ENCODE results near the gene TTF1. TPM values are rescaled to one million over a fixed set of nuclear protein-coding genes. Genes with fewer than 3 reads are reported as not detected.
A peak's percentile ranks its signal among the peaks of the same experiment; 100 is the strongest.

Gene TTF1, protein sequence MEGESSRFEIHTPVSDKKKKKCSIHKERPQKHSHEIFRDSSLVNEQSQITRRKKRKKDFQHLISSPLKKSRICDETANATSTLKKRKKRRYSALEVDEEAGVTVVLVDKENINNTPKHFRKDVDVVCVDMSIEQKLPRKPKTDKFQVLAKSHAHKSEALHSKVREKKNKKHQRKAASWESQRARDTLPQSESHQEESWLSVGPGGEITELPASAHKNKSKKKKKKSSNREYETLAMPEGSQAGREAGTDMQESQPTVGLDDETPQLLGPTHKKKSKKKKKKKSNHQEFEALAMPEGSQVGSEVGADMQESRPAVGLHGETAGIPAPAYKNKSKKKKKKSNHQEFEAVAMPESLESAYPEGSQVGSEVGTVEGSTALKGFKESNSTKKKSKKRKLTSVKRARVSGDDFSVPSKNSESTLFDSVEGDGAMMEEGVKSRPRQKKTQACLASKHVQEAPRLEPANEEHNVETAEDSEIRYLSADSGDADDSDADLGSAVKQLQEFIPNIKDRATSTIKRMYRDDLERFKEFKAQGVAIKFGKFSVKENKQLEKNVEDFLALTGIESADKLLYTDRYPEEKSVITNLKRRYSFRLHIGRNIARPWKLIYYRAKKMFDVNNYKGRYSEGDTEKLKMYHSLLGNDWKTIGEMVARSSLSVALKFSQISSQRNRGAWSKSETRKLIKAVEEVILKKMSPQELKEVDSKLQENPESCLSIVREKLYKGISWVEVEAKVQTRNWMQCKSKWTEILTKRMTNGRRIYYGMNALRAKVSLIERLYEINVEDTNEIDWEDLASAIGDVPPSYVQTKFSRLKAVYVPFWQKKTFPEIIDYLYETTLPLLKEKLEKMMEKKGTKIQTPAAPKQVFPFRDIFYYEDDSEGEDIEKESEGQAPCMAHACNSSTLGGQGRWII
- total RNA-seq (2013; cell fraction: nucleolus; rRNA removed) = 14.4 and 18.9 TPM in 2 replicates
- total RNA-seq (2014; rRNA removed) (15.2 and 15.6 TPM in 2 replicates), total RNA-seq (2014; rRNA removed; fragmentation: Illumina TruSeq; extraction: Trizol) (22.8 and 23.0 TPM in 2 replicates), total RNA-seq (2021) (14.3 and 16.0 TPM in 2 replicates), polyA plus RNA-seq (2011; rRNA removed) (16.2 and 25.2 TPM in 2 replicates), polyA plus RNA-seq (2014; fragmentation: Illumina TruSeq; extraction: Trizol) (25.5 and 26.4 TPM in 2 replicates), polyA plus RNA-seq (2014; fragmentation: Nextera tagmentation; extraction: Ambion mirVana) (10 to 100 TPM; 11.3 to 16.0 TPM), polyA plus RNA-seq (2014; rRNA removed) (20.5 and 23.4 TPM in 2 replicates), polyA plus RNA-seq (2016; fragmentation: Nextera tagmentation; extraction: Ambion mirVana) (10 to 100 TPM; 11.9 to 13.2 TPM), polyA minus RNA-seq (2011; rRNA and poly(A)+ RNA removed) (5.4 and 5.6 TPM in 2 replicates), Bru-seq, nascent RNA (percentile 80 among the genes with signal in this experiment), BruChase-seq, experiment 1, labeled RNA remaining after a 6-hour chase (percentile 74 among the genes with signal in this experiment), BruChase-seq, experiment 2, labeled RNA remaining after a 2-hour chase (percentile 78 among the genes with signal in this experiment)
- 16.4 TPM for polyA plus RNA-seq (2011; ENCODE audit: low read depth)
- 11.7 and 11.9 TPM in 2 replicates for polyA plus RNA-seq (2011; cell fraction: cytosol; rRNA removed)
- 5.5 and 11.2 TPM in 2 replicates for polyA plus RNA-seq (2011; cell fraction: nucleus; rRNA removed)
- 13.2 and 14.2 TPM in 2 replicates for polyA plus RNA-seq (2012)
- 4.1 and 5.7 TPM in 2 replicates for polyA minus RNA-seq (2011; cell fraction: cytosol; rRNA and poly(A)+ RNA removed)
- 3.7 and 5.5 TPM in 2 replicates for polyA minus RNA-seq (2011; cell fraction: nucleus; rRNA and poly(A)+ RNA removed)
- long read RNA-seq, experiment 1, partial matches to known transcripts = 2 of 8 reads
- long read RNA-seq, experiment 1, other reads (novel, unspliced or antisense) = 6 of 8 reads
- long read RNA-seq, experiment 2, partial matches to known transcripts = 19 of 35 reads
- long read RNA-seq, experiment 2, other reads (novel, unspliced or antisense) = 12 of 35 reads

DNA sequence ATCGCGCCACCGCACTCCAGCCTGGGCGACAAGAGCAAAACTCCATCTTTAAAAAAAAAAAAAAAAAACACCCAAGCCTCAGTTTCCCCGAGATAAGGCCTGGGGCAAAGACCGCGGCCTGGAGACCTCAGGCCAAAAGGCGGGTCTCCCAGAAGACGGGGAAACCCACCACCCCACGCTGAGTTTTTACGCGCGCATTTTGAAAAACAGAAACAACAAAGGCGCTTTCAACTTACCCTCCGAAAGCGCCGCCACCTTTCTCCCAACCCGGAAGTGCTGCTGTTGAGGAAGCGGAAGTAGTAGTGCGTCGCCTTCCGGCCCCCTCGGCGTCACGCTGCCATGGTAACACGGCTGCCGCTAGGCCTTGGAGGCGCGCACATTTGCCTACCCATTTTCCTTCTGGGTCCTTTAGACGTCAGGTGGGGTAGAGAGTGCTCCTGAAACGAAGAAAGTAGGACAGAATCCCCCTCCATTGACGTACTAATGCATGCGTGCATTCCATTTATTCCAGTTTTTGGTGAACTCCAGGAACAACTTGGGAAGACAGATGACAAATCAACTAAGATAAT, at the start of gene TTF1:
TTF1 (minus strand) TSS at position 287 of the 569 bp plus-strand sequence. CDS start 4,019 bp downstream, outside the sequence.
- POLR2A ChIA-PET = interaction anchor here (0.7 kb wide), 2 partner anchors 52 to 375 kb away, joined by 3 to 4 read pairs; partner anchors contain the start of gene SETX
- ATAC-seq = peak; percentile 83
- no peak for TF ChIP-seq RCOR1 (conservative IDR thresholded peaks at IDR 0.05; ENCODE audit: low read depth, low read length)
- peak; percentile 81 for TF ChIP-seq YY1 (IDR thresholded peaks at IDR 0.05; ENCODE audit: low read depth, low read length)
- TF ChIP-seq POU2F2 (IDR thresholded peaks at IDR 0.05; ENCODE audit: borderline replicate concordance, low read depth, low read length) = peak; percentile 91; the same call in 2 of the 3 replicates
- TF ChIP-seq IKZF1 (conservative IDR thresholded peaks at IDR 0.05) = peak; percentile 76
- no peak for TF ChIP-seq LARP7 (IDR thresholded peaks at IDR 0.05)
- TF ChIP-seq, protein P1, sequence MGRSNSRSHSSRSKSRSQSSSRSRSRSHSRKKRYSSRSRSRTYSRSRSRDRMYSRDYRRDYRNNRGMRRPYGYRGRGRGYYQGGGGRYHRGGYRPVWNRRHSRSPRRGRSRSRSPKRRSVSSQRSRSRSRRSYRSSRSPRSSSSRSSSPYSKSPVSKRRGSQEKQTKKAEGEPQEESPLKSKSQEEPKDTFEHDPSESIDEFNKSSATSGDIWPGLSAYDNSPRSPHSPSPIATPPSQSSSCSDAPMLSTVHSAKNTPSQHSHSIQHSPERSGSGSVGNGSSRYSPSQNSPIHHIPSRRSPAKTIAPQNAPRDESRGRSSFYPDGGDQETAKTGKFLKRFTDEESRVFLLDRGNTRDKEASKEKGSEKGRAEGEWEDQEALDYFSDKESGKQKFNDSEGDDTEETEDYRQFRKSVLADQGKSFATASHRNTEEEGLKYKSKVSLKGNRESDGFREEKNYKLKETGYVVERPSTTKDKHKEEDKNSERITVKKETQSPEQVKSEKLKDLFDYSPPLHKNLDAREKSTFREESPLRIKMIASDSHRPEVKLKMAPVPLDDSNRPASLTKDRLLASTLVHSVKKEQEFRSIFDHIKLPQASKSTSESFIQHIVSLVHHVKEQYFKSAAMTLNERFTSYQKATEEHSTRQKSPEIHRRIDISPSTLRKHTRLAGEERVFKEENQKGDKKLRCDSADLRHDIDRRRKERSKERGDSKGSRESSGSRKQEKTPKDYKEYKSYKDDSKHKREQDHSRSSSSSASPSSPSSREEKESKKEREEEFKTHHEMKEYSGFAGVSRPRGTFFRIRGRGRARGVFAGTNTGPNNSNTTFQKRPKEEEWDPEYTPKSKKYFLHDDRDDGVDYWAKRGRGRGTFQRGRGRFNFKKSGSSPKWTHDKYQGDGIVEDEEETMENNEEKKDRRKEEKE (IDR thresholded peaks at IDR 0.05) = no peak
- TF ChIP-seq PAX8 (IDR thresholded peaks at IDR 0.05) = no peak
- TF ChIP-seq DPF2 (IDR thresholded peaks at IDR 0.05) = no peak
- peak; percentile 38; the same call in 1 of the 2 replicates for TF ChIP-seq SREBF2 (IDR thresholded peaks at IDR 0.05; ENCODE audit: low read length)
- TF ChIP-seq MTA2 (IDR thresholded peaks at IDR 0.05; ENCODE audit: low read depth) = 0 out of 2 replicates have a peak, but pooled peaks have one; percentile 15
- peak in 1 of 2 experiments; percentile 61; a peak in 1 of 3 replicates for TF ChIP-seq EGR1 (IDR thresholded peaks at IDR 0.05; ENCODE audit: borderline replicate concordance in 1 of 2, low read depth in 2 of 2, low read length in 2 of 2)
- peak; percentile 71 for TF ChIP-seq HCFC1 (IDR thresholded peaks at IDR 0.05; ENCODE audit: low read length)
- no peak for TF ChIP-seq BCL11A (IDR thresholded peaks at IDR 0.05; ENCODE audit: low read depth, low read length)
- TF ChIP-seq SP1 (IDR thresholded peaks at IDR 0.05; ENCODE audit: low read depth, low read length) = peak; percentile 41

More for the DNA sequence above, at the start of gene TTF1:
- no TSS peak for BruUV-seq (replicated peaks)
- Histone ChIP-seq H3K27me3 (replicated peaks in 1 of 2; ENCODE audit: control insufficient read depth in 2 of 2, insufficient read depth in 2 of 2, low read length in 1 of 2) (peaks cover 0 to 8% of the 10 kb centered on the region in 2 experiments; a peak in 1 of 4 replicates), H2AFZ (ENCODE audit: control insufficient read depth, low read depth, low read length) (peak within 1 kb of the TSS; percentile 78), H3K9ac (ENCODE audit: control insufficient read depth, insufficient read depth, low read length) (peak within 1 kb of the TSS; percentile 78), H3K4me3 (peak within 1 kb of the TSS; percentile 68), H3K36me3 (ENCODE audit: control insufficient read depth in 2 of 2, insufficient read depth in 2 of 2, low read length in 1 of 2) (peaks cover 3 to 5% of the 10 kb centered on the region in 2 experiments; a peak in 3 of 4 replicates), H3K4me2 (ENCODE audit: control insufficient read depth, insufficient read depth) (peak within 1 kb of the TSS; percentile 97), H4K20me1 (ENCODE audit: control insufficient read depth, insufficient read depth) (no peaks in the 10 kb centered on the region), H3K79me2 (ENCODE audit: control insufficient read depth, insufficient read depth, low read length) (peaks cover 31% of the 10 kb centered on the region), H3K4me1 (ENCODE audit: control insufficient read depth, insufficient read depth, low read length) (peaks cover 17% of the 10 kb centered on the region), H3K9me3 (replicated peaks; ENCODE audit: control insufficient read depth, insufficient read depth, low read length) (no peaks in the 10 kb centered on the region), H3K27ac (ENCODE audit: control insufficient read depth, insufficient read depth) (peak within 1 kb of the TSS; percentile 74)
- RAD21 ChIA-PET (ENCODE audit: unreplicated experiment) = interaction anchor here (1.3 kb wide), 1 partner anchor 56 kb away, joined by 6 read pairs; no protein-coding TSS in a partner anchor
- intact Hi-C loops (cut with micrococcal nuclease; ENCODE audit: unreplicated experiment) (loop anchor here (1.0 kb wide), 1 partner anchor 55 kb away; no protein-coding TSS in a partner anchor), in situ Hi-C loops (cut with MboI) (no loop called here)
- WGBS (ENCODE audit: insufficient coverage, insufficient replicate concordance, low lambda C conversion rate, missing lambda C conversion rate) = under 1% methylated on average over 31 of the region's 33 CpGs
- CTCF ChIA-PET = interaction anchor here (0.9 kb wide), 1 partner anchor 13 kb away, joined by 3 read pairs; no protein-coding TSS in a partner anchor
- SMC1A ChIA-PET (ENCODE audit: uncharacterized antibody, unreplicated experiment) = interaction anchor here (1.1 to 1.2 kb wide), 3 partner anchors 23 to 56 kb away, joined by 3 to 4 read pairs (median 4); no protein-coding TSS in a partner anchor
- FAIRE-seq = peak; percentile 64
- DNase-seq (ENCODE audit: low read depth, low spot score) = peak; percentile 77

Data from GM12878 (cell line).